Measurements from ENCODE around the gene CHKB.
"Not testable (repeated sequence)": the region's sequence is repeated elsewhere in the genome, so short reads cannot be mapped to it uniquely, and the experiment has no call there.

Gene CHKB, protein sequence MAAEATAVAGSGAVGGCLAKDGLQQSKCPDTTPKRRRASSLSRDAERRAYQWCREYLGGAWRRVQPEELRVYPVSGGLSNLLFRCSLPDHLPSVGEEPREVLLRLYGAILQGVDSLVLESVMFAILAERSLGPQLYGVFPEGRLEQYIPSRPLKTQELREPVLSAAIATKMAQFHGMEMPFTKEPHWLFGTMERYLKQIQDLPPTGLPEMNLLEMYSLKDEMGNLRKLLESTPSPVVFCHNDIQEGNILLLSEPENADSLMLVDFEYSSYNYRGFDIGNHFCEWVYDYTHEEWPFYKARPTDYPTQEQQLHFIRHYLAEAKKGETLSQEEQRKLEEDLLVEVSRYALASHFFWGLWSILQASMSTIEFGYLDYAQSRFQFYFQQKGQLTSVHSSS

DNA sequence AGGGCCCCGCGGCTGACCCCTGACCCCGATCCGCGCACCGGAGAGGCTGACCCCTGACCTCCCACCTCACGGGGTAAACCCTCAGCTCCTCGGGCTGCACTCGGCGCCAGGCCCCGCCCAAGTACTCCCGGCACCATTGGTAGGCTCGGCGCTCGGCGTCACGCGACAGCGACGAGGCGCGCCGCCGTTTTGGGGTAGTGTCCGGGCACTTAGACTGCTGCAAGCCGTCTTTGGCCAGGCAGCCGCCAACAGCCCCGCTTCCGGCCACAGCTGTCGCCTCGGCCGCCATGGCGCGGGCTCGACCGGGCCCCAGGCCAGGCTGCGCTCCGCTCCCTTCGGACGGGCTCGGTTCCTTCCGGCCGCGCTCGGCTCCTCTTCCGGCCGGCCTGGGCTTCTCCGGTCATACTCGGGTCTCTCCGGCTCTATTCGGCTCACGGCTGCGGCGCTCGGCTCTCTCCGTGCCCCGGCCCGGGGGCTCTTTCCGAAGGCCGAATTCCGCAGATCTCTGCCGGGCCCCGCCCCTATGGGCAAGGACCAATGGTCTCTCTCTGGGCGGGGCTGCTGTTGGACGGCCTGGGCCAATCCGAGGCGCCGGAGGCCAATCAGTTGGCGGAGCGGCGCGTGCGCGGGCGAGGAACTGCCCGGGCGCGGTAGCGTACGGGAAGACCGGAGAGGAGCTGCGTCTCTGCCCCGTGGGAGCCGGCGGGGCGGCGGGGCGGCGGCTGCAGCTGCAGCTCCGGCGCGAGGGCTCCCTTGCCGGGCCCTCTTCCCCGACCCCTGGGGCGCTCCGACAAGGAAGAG, at the start of gene CHKB:
TSS of gene CHKB (minus strand) at position 357 of the 801 bp plus-strand sequence. CDS start at position 289, 68 bp downstream.
- DNase-seq, result peak; percentile 99

GRCh38 chr22:50630376-50630775, 47.7 kb upstream of the CHKB start:
- no peak for DNase-seq

- no peak for DNase-seq
Measured at GRCh38 chr22:50628543-50629134, 46.0 kb upstream of the CHKB start.

GRCh38 chr22:50627642-50628542, 45.2 kb upstream of the CHKB start, which contains the start of gene ARSA:
Gene ARSA, minus strand, starts transcription at chr22:50628152. Its CDS starts 373 bp downstream, at chr22:50627779.
- DNase-seq, result peak; percentile 74

GRCh38 chr22:50626850-50627641, 44.4 kb upstream of the CHKB start:
- peak; percentile 18 for DNase-seq

DNA sequence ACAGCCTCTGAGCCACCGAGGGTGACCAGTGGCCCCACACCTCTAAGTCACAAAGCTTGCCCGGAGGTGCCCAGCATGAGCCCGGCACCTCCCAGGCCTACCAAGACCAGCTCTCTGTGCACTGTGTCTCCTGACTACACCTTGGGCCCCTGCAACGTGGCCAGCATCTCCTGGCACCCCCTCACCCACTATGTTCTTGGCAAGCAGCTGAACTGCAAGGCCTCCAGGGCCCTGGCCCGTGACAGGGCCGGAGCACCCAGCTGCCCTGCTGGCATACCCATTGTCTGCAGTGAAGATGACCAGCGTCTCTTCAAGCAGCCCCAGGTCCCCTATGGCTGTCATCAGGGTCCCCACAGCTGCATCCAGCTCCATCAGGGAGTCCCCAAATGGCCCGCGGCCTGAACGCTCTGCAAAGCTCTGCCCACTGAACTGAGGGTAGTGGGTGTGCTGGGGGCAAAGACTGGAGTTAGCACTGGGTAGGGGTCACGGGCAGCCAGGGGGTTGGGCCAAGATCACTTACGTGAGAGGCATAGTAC, 43.7 kb upstream of the CHKB start:
- no peak for DNase-seq

GRCh38 chr22:50625568-50626313, 43.1 kb upstream of the CHKB start:
- no peak for DNase-seq

- DNase-seq, result no peak
Measured at GRCh38 chr22:50625131-50625567, 42.5 kb upstream of the CHKB start.

DNA sequence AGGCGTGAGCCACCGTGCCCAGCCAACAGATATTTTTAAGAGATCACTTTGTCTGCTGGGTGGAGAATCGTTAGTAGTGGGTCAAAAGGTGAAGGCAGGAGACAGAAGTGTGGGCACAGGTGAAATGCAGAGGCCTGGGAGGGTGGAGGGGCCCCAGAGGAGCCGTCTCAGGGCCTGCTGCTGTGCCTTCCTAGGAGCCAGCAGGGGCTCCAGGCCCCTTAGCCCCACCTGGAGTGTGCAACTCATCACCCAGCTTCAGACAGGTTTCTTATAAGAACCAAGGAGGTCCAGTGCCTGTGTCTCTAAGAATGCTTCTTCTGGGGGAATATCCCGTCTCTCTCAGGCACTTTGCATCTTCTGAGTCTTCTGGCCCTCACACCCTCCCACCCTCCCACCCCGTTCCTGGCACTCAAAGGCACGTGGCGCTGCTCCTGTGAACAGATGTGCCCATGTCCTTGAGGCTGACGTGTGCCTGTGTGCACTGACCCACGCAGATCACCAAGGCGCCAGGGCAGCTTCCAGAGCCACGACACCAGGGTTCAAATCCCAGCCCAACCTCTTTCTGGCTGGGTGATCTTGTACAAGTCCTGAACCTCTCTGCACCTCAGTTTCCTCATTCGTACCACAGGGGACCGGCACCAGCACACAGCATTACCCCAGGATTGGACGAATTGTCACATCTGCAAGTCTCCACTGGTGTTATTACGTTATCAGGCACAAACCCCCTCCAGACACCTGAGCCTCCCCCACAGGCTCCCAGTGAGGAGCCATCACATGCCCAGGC, 41.9 kb upstream of the CHKB start:
- DNase-seq, result no peak

GRCh38 chr22:50622723-50623327, 40.2 kb upstream of the CHKB start:
- DNase-seq, result no peak

- peak; percentile 27 for DNase-seq
Measured at GRCh38 chr22:50621948-50622722, 39.5 kb upstream of the CHKB start.

GRCh38 chr22:50621356-50621880, 38.8 kb upstream of the CHKB start:
- DNase-seq, result peak; percentile 61

DNA sequence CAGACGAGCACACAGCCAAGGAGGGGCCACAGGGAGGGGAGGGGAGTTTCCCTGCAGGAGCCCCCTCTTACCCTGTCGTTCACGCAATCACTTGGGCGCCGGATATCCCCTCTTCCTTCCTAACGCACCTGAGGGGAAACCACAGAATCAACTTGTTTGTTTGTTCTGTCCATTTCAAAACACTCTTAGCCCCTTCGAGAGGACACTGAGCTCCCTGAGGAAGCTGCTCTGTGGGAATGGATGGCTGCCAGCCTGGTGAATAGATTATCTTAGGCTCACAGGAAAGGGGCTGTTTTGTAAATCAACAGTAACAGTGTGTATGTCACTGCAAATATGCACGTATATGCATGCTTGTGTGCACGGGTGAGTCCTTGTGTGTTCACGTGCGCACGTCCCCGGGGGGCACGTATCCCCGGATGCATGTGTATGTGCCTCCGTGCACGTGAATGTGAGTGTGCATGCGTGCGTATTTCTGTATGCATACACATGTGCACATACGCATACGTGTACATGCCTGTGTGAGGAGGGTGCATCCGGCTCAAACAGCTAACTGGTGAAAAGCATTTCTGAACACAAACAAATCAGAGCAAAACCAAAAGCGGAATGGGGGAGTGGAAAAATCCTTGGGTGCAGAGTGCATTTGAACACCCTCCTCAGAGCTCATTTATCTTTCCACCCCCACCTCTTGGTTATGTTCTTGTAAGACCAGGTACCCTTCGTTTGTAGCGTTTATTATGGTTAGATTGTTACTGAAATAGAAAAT, 38.1 kb upstream of the CHKB start:
- peak; percentile 85 for DNase-seq

- not testable (repeated sequence) for DNase-seq
Measured at GRCh38 chr22:50614296-50614695, 31.6 kb upstream of the CHKB start.

- no peak for DNase-seq
Measured at GRCh38 chr22:50613291-50613981, 30.8 kb upstream of the CHKB start.

- DNase-seq, result no peak
Measured at GRCh38 chr22:50612528-50613221, 30.0 kb upstream of the CHKB start.
